Astrocyte of the cerebellum (primary cell): ENCODE results near the gene SLC25A53.

Experiments used
- DNase-seq: peaks from one replicate; pipeline ENCODE4 v3.0.0-alpha.2; 2011; ENCODE audit warnings: low read depth
- H3K4me3 ChIP-seq: 2 replicates; pipeline ENCODE4 v1.5.1; 2011; ENCODE audit warnings: mild to moderate bottlenecking, low read depth, low read length, moderate library complexity
- CTCF ChIP-seq: IDR thresholded peaks from 2 replicates; pipeline ENCODE4 v1.5.1; 2012; ENCODE audit warnings: low read length, low read depth, moderate library complexity, mild to moderate bottlenecking; ENCODE audit errors: missing control alignments
- in situ Hi-C: cut with HindIII; loops from 2 replicates; pipeline ENCODE4 v1.10.0; 2017; ENCODE audit warnings: low sequenced_read_pairs

Gene SLC25A53

GRCh38 chrX:104166735-104167436, 10.1 kb upstream of the SLC25A53 start:
- DNase-seq = no peak
- in situ Hi-C loops = no loop called here
- no peak for TF ChIP-seq CTCF
- H3K4me3 ChIP-seq = peak overlapping the region; percentile 62

GRCh38 chrX:104165894-104166734, 9.3 kb upstream of the SLC25A53 start, which contains the start of gene FAM199X:
FAM199X (plus strand) TSS chrX:104166453; CDS start chrX:104166786, 333 bp downstream.
- TF ChIP-seq CTCF = peak; percentile 59
- H3K4me3 ChIP-seq = peak within 1 kb of the TSS; percentile 62
- DNase-seq = peak; percentile 60
- in situ Hi-C loops = no loop called here

- no peak for DNase-seq
These were observed 5.8 kb downstream of the SLC25A53 start for GRCh38 chrX:104151037-104151436.

GRCh38 chrX:104141087-104141760, 15.6 kb downstream of the SLC25A53 start:
- no peak overlapping the region for H3K4me3 ChIP-seq
- no peak for DNase-seq
- in situ Hi-C loops = no loop called here
- TF ChIP-seq CTCF = no peak

More at GRCh38 chrX:104151037-104151436, 5.8 kb downstream of the SLC25A53 start:
- no peak for TF ChIP-seq CTCF
- in situ Hi-C loops = no loop called here
- no peak overlapping the region for H3K4me3 ChIP-seq

- H3K4me3 ChIP-seq = no peak overlapping the region
- no peak for TF ChIP-seq CTCF
- no peak for DNase-seq
- in situ Hi-C loops = no loop called here
These were observed 19.3 kb downstream of the SLC25A53 start for GRCh38 chrX:104137496-104137895.

- peak; percentile 90 for DNase-seq
- in situ Hi-C loops = no loop called here
- peak overlapping the region; percentile 27 for H3K4me3 ChIP-seq
- peak; percentile 72 for TF ChIP-seq CTCF
These were observed 20.4 kb downstream of the SLC25A53 start for GRCh38 chrX:104136241-104137019.
